ENCODE measurements around the gene DRC3. TPM values are rescaled to one million over a fixed set of nuclear protein-coding genes. Genes with fewer than 3 reads are reported as not detected.

Gene DRC3
- total and polyA plus RNA-seq, 4 donors: 0.61 to 1.5 (median 1.1) TPM

GRCh38 chr17:18045691-18046350 is 73.2 kb downstream of the DRC3 start (continued):
- TF ChIP-seq, protein P1, sequence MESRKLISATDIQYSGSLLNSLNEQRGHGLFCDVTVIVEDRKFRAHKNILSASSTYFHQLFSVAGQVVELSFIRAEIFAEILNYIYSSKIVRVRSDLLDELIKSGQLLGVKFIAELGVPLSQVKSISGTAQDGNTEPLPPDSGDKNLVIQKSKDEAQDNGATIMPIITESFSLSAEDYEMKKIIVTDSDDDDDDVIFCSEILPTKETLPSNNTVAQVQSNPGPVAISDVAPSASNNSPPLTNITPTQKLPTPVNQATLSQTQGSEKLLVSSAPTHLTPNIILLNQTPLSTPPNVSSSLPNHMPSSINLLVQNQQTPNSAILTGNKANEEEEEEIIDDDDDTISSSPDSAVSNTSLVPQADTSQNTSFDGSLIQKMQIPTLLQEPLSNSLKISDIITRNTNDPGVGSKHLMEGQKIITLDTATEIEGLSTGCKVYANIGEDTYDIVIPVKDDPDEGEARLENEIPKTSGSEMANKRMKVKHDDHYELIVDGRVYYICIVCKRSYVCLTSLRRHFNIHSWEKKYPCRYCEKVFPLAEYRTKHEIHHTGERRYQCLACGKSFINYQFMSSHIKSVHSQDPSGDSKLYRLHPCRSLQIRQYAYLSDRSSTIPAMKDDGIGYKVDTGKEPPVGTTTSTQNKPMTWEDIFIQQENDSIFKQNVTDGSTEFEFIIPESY (IDR thresholded peaks at IDR 0.05): no peak
- no peak for TF ChIP-seq ATF3 (IDR thresholded peaks at IDR 0.05)

DNA sequence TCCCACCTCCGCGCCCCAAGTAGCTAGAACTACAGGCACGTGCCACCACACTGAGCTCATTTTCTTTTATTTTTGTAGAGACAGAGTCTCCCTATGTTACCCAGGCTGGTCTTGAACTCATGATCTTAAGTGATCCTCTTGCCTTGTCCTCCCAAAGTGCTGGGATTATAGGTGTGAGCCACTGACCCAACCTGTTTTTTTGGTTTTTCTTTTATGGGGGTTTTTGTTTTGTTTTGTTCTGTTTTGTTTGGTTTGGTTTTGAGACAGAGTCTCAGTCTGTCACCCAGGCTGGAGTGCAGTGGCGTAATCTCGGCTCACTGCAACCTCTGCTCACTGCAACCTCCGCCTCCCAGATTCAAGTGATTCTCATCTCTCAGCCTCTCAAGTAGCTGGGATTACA is 82.9 kb downstream of the DRC3 start:
- H3K4me3 ChIP-seq (ENCODE audit: low read depth in 1 of 3, low read length in 3 of 3): no peak overlapping the region
- TF ChIP-seq RAD21 (IDR thresholded peaks at IDR 0.05) (no peak), GABPA (IDR thresholded peaks at IDR 0.05 in 1 of 2, conservative IDR thresholded peaks at IDR 0.05 in 1 of 2) (no peak), SP1 (IDR thresholded peaks at IDR 0.05) (no peak), RXRA (IDR thresholded peaks at IDR 0.05) (no peak), JUND (IDR thresholded peaks at IDR 0.05) (no peak), ATF3 (IDR thresholded peaks at IDR 0.05) (no peak), HNF4A (conservative IDR thresholded peaks at IDR 0.05) (no peak), EGR1 (IDR thresholded peaks at IDR 0.05; ENCODE audit: low read depth in 2 of 2) (no peak), CTCF (IDR thresholded peaks at IDR 0.05; ENCODE audit: low read depth, low read length, missing input control) (no peak), FOXA1 (IDR thresholded peaks at IDR 0.05) (no peak)
- TF ChIP-seq, protein P2, sequence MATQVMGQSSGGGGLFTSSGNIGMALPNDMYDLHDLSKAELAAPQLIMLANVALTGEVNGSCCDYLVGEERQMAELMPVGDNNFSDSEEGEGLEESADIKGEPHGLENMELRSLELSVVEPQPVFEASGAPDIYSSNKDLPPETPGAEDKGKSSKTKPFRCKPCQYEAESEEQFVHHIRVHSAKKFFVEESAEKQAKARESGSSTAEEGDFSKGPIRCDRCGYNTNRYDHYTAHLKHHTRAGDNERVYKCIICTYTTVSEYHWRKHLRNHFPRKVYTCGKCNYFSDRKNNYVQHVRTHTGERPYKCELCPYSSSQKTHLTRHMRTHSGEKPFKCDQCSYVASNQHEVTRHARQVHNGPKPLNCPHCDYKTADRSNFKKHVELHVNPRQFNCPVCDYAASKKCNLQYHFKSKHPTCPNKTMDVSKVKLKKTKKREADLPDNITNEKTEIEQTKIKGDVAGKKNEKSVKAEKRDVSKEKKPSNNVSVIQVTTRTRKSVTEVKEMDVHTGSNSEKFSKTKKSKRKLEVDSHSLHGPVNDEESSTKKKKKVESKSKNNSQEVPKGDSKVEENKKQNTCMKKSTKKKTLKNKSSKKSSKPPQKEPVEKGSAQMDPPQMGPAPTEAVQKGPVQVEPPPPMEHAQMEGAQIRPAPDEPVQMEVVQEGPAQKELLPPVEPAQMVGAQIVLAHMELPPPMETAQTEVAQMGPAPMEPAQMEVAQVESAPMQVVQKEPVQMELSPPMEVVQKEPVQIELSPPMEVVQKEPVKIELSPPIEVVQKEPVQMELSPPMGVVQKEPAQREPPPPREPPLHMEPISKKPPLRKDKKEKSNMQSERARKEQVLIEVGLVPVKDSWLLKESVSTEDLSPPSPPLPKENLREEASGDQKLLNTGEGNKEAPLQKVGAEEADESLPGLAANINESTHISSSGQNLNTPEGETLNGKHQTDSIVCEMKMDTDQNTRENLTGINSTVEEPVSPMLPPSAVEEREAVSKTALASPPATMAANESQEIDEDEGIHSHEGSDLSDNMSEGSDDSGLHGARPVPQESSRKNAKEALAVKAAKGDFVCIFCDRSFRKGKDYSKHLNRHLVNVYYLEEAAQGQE (IDR thresholded peaks at IDR 0.05): no peak
- TF ChIP-seq, protein P3, sequence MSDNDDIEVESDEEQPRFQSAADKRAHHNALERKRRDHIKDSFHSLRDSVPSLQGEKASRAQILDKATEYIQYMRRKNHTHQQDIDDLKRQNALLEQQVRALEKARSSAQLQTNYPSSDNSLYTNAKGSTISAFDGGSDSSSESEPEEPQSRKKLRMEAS (IDR thresholded peaks at IDR 0.05): no peak
- TF ChIP-seq, protein P1 (IDR thresholded peaks at IDR 0.05): no peak
- H3K27ac ChIP-seq (ENCODE audit: low read depth in 1 of 2, low read length in 2 of 2): no peak overlapping the region
- no peak for DNase-seq (ENCODE audit: low spot score)
- no peaks in the 10 kb centered on the region for H3K27me3 ChIP-seq (ENCODE audit: control insufficient read depth in 4 of 4, insufficient read depth in 4 of 4, low read length in 3 of 4)
- H3K36me3 ChIP-seq (ENCODE audit: control insufficient read depth in 4 of 4, insufficient read depth in 3 of 4, low read depth in 1 of 4, low read length in 3 of 4): peaks cover 3 to 28% (median 11%) of the 10 kb centered on the region in 4 donors
- H3K4me1 ChIP-seq (ENCODE audit: control insufficient read depth in 4 of 4, insufficient read depth in 4 of 4, low read length in 3 of 4): no peaks in the 10 kb centered on the region
- H3K9me3 ChIP-seq (ENCODE audit: control insufficient read depth in 4 of 4, low read length in 3 of 4): no peaks in the 10 kb centered on the region
- no peak overlapping the region for H3K9ac ChIP-seq (ENCODE audit: low read depth in 1 of 2, low read length in 2 of 2)
- WGBS: 96% methylated on average over 6 of the region's 6 CpGs
